Left cardiac atrium (tissue), 4 donors: Measurements from ENCODE around the gene SLC16A13. TPM values are rescaled to one million over a fixed set of nuclear protein-coding genes. Genes with fewer than 3 reads are reported as not detected.
A peak's percentile ranks its signal among the peaks of the same experiment; 100 is the strongest.
"Not testable (repeated sequence)": the region's sequence is repeated elsewhere in the genome, so short reads cannot be mapped to it uniquely, and the experiment has no call there.

Source experiments
- ATAC-seq, 2 donors: fragments of 200-7000 bp; cut with Tn5 transposase; one replicate each; pipeline ENCODE4 v1.9.1; 2020; ENCODE audit warnings: mild to moderate bottlenecking in 2 of 2, moderate library complexity in 2 of 2
- DNase-seq: peaks from one replicate; pipeline ENCODE4 v3.0.0-alpha.2; 2020
- intact Hi-C, 2 donors: fragments of 100-400 bp; cut with DNase I; formaldehyde crosslinking; loops; one replicate each; pipeline versions ENCODE4 v1.14.1 to v1.15.1; 2022 to 2023
- total RNA-seq, 2 donors: library from RNA; stranded (reverse); fragmentation: NEBNext Ultra II Directional; extraction: Animal tissue kit (Norgen Biotek cat#: 25700); gene quantifications; one replicate each; pipeline ENCODE4 v1.2.1, GENCODE V29; 2021
- donor health status: DM: no; HTN: yes; CAD: no.
- donor health status: DM: no; HTN: yes; CAD: no; lungs with severe emphysema.
- donor health status: DM: yes; HTN: yes; CAD: no.
- donor health status: Dilated cardiomyopathy.

The SLC16A13 gene
- total RNA-seq, 2 donors from 2014 or later: 1.2 to 1.8 TPM

- ATAC-seq, DNase-seq: not testable (repeated sequence)
- intact Hi-C loops: loop anchor here in 1 of 2 donors (5.0 kb wide), 1 partner anchor 250 kb away; no protein-coding TSS in a partner anchor
Measured at GRCh38 chr17:7046725-7047397, 11.0 kb downstream of the SLC16A13 start.

GRCh38 chr17:7047566-7047965 lies 11.8 kb downstream of the SLC16A13 start:
- DNase-seq: no peak
- intact Hi-C loops: loop anchor here in 1 of 2 donors (5.0 kb wide), 1 partner anchor 250 kb away; no protein-coding TSS in a partner anchor

GRCh38 chr17:7048968-7049367 lies 13.2 kb downstream of the SLC16A13 start:
- DNase-seq (no peak), ATAC-seq (no peak)
- intact Hi-C loops: loop anchor here in 1 of 2 donors (5.0 kb wide), 1 partner anchor 248 kb away; no protein-coding TSS in a partner anchor

More at GRCh38 chr17:7047566-7047965, 11.8 kb downstream of the SLC16A13 start:
- ATAC-seq: no peak

GRCh38 chr17:7050583-7050982 lies 14.8 kb downstream of the SLC16A13 start:
- DNase-seq: not testable (repeated sequence)
- intact Hi-C loops: loop anchor here (5.0 to 10.0 kb wide), 2 partner anchors 87 to 124 kb away; partner anchors contain the start of gene ASGR1 (in 1 of the 2)

GRCh38 chr17:7056386-7056785 lies 20.6 kb downstream of the SLC16A13 start:
- no peak for ATAC-seq
- intact Hi-C loops: loop anchor here in 1 of 2 donors (10.0 kb wide), 1 partner anchor 118 kb away; the partner anchor contains the start of gene ASGR1
- no peak for DNase-seq

More at GRCh38 chr17:7050583-7050982, 14.8 kb downstream of the SLC16A13 start:
- not testable (repeated sequence) for ATAC-seq

- no peak for ATAC-seq
- intact Hi-C loops: loop anchor here in 1 of 2 donors (10.0 kb wide), 1 partner anchor 116 kb away; the partner anchor contains the start of gene ASGR1
Measured at GRCh38 chr17:7058831-7059447, 23.1 kb downstream of the SLC16A13 start.

GRCh38 chr17:7060165-7060891 lies 24.5 kb downstream of the SLC16A13 start:
- ATAC-seq: no peak

More at GRCh38 chr17:7058831-7059447, 23.1 kb downstream of the SLC16A13 start:
- no peak for DNase-seq

GRCh38 chr17:7063518-7064094 lies 27.8 kb downstream of the SLC16A13 start:
- intact Hi-C loops: no loop called here
- DNase-seq (no peak), ATAC-seq (no peak)

More at GRCh38 chr17:7060165-7060891, 24.5 kb downstream of the SLC16A13 start:
- no peak for DNase-seq
- intact Hi-C loops: no loop called here

GRCh38 chr17:7064261-7064660 lies 28.4 kb downstream of the SLC16A13 start:
- no peak for DNase-seq
- ATAC-seq: peak in 1 of 2 donors; percentile 32
- intact Hi-C loops: no loop called here

GRCh38 chr17:7067198-7067597 lies 31.4 kb downstream of the SLC16A13 start:
- ATAC-seq (no peak), DNase-seq (no peak)
- intact Hi-C loops: no loop called here

GRCh38 chr17:7068268-7068667 lies 32.5 kb downstream of the SLC16A13 start:
- ATAC-seq: no peak
- no peak for DNase-seq
- intact Hi-C loops: no loop called here

- DNase-seq (no peak), ATAC-seq (no peak)
Measured at GRCh38 chr17:7070712-7071111, 34.9 kb downstream of the SLC16A13 start.

GRCh38 chr17:7072406-7072805 lies 36.6 kb downstream of the SLC16A13 start:
- DNase-seq (no peak), ATAC-seq (no peak)
- intact Hi-C loops: no loop called here

More at GRCh38 chr17:7070712-7071111, 34.9 kb downstream of the SLC16A13 start:
- intact Hi-C loops: no loop called here

- ATAC-seq (no peak), DNase-seq (no peak)
- intact Hi-C loops: no loop called here
Measured at GRCh38 chr17:7074931-7075330, 39.1 kb downstream of the SLC16A13 start.

- no peak for DNase-seq
- ATAC-seq: no peak
- intact Hi-C loops: no loop called here
Measured at GRCh38 chr17:7077911-7078546, 42.2 kb downstream of the SLC16A13 start.

- ATAC-seq: no peak
- intact Hi-C loops: no loop called here
Measured at GRCh38 chr17:7078711-7079110, 42.9 kb downstream of the SLC16A13 start.

GRCh38 chr17:7079581-7080455 lies 44.0 kb downstream of the SLC16A13 start, which contains the start of gene CLEC10A:
TSS of gene CLEC10A (minus strand) at chr17:7080251. CDS start at chr17:7078812, 1,439 bp downstream.
- DNase-seq: no peak
- peak; percentile 31 to 74 for ATAC-seq
- intact Hi-C loops: no loop called here

More at GRCh38 chr17:7078711-7079110, 42.9 kb downstream of the SLC16A13 start:
- no peak for DNase-seq
